GM12873 (cell line): ENCODE data around the gene RPL37A.

ENCODE experiments used
- TF ChIP-seq, protein P1 (sequence below): IDR thresholded peaks from 2 replicates; pipeline ENCODE4 v1.5.1; 2012; ENCODE audit warnings: low read depth, mild to moderate bottlenecking, moderate library complexity, low read length, control low read depth; ENCODE audit not compliant: insufficient read depth; ENCODE audit errors: missing control alignments

RPL37A gene

DNA sequence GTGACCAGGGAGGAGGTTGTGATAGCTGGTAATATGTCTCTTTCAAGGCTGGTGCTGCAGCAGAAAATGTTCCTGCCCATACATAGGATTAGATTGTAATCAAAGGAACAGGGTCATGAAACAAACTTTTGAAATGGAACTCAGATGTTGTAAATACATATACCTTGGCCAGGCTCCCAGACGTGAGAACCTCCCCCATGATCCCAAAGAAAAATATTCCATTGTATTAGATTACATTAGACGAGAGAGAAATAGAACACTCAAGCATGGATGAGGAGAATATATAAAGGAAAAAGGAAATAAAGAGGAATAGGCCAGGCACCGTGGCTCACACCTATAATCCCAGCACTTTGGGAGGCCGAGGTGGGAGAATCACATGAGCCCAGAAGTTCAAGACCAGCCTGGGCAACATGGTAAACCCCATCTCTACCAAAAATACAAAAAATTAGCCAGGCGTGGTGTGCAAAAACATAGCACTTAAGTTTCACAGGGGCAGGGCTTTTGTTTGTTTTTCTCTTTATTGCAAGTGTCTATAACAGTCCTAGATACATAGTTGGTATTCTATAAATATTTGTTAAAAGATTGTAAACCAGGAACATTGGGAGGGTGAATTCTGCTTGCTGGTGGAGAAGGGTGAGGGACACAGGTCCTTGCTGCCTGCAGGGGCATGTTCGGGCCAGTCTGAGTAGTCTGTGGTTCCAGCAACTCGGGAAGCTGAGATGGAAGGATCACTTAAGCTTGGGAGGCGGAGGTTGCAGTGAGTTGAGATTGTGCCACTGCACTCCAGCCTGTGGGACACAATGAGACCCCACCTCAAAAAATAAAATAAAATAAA lies 52.8 kb downstream of the RPL37A start:
- TF ChIP-seq, protein P1, sequence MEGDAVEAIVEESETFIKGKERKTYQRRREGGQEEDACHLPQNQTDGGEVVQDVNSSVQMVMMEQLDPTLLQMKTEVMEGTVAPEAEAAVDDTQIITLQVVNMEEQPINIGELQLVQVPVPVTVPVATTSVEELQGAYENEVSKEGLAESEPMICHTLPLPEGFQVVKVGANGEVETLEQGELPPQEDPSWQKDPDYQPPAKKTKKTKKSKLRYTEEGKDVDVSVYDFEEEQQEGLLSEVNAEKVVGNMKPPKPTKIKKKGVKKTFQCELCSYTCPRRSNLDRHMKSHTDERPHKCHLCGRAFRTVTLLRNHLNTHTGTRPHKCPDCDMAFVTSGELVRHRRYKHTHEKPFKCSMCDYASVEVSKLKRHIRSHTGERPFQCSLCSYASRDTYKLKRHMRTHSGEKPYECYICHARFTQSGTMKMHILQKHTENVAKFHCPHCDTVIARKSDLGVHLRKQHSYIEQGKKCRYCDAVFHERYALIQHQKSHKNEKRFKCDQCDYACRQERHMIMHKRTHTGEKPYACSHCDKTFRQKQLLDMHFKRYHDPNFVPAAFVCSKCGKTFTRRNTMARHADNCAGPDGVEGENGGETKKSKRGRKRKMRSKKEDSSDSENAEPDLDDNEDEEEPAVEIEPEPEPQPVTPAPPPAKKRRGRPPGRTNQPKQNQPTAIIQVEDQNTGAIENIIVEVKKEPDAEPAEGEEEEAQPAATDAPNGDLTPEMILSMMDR = no peak

DNA sequence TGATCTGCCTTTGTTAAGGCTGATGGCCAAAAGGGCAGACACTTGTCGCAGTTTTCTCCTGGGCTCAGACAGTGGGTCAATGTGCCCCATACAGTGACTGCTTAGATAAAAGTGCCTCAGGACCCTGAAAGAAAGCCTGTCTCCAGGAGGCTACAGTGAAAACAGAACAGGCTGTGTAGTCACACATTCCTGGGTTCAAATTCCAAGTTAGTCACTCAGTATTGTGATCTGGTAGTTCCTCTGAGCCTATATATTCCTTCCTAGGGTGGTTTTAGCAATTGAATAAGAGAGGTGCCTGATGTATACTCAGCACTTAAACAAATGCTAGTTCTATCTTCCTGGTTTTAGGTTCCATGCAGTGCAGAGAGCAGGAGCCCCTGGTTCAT lies 54.4 kb downstream of the RPL37A start:
- TF ChIP-seq, protein P1 = no peak
